Activated B cell treated with CpG ODN at 0.5 μM for 24 hours (primary cell): Measurements from ENCODE around the gene LAMC3. TPM values are rescaled to one million over a fixed set of nuclear protein-coding genes. Genes with fewer than 3 reads are reported as not detected.

Source experiments
- ATAC-seq: fragments of 200-7000 bp; cut with Tn5 transposase; one replicate; pipeline ENCODE4 v1.10.0; 2021; ENCODE audit warnings: low read depth, mild to moderate bottlenecking, moderate library complexity
- CTCF ChIA-PET: fragments of 350-600 bp; sonication (Branson Sonifier 250); formaldehyde crosslinking; loops from one replicate; lab custom pipeline; 2021; ENCODE audit warnings: antibody characterized with exemption; lab: Charles Lee
- POLR2A ChIA-PET: fragments of 350-600 bp; sonication (Branson Sonifier 250); formaldehyde crosslinking; loops from one replicate; lab custom pipeline; 2021; ENCODE audit warnings: antibody characterized with exemption; lab: Charles Lee
- DNase-seq: peaks from one replicate; pipeline ENCODE4 v3.0.0; 2022
- H3K27ac Mint-ChIP-seq: one replicate; pipeline ENCODE4 v1.8.0; 2020; ENCODE audit warnings: mixed read lengths
- H3K27me3 Mint-ChIP-seq: one replicate; pipeline ENCODE4 v1.8.0; 2021; ENCODE audit warnings: mixed read lengths
- H3K36me3 Mint-ChIP-seq: one replicate; pipeline ENCODE4 v1.8.0; 2021; ENCODE audit warnings: low read depth, mixed read lengths
- H3K4me1 Mint-ChIP-seq: one replicate; pipeline ENCODE4 v1.8.0; 2021; ENCODE audit warnings: mixed read lengths
- H3K4me3 Mint-ChIP-seq: one replicate; pipeline ENCODE4 v1.8.0; 2020; ENCODE audit warnings: mild to moderate bottlenecking, mixed read lengths
- H3K9me3 Mint-ChIP-seq: one replicate; pipeline ENCODE4 v1.8.0; 2020; ENCODE audit warnings: mixed read lengths
- intact Hi-C: fragments of 100-400 bp; cut with micrococcal nuclease; formaldehyde crosslinking; loops from one replicate; pipeline ENCODE4 v1.15.1; 2024
- total RNA-seq: library from RNA; stranded (reverse); gene quantifications from 2 replicates; pipeline ENCODE4 v1.2.3, GENCODE V29; 2022
- TF ChIP-seq, protein P1 (sequence below): fragments of 200-600 bp; IDR thresholded peaks from one replicate; pipeline ENCODE4 v1.8.0; 2022; ENCODE audit warnings: antibody characterized with exemption, mild to moderate bottlenecking

The LAMC3 gene
- total RNA-seq, 1 donor from 2014 or later, result not detected

DNA sequence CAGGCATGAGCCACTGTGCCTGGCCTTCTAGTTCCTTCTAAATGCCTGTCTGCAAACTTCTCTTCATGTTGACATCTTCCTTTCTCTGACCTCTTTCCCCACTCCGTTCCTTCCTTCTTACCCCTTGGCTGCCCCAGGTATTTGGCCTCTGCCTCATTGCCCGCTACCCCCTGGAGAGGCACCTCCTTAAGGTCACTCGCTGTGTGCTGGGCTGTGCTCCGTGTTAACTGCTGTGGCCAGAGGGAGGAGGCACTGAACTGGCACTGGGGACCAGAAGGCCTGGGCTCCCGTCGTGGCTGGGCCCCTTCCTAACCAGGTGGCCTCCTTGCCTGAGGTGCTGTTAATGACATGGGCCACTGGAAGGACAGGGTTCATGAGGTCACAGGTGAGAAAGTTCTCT lies 39.4 kb downstream of the LAMC3 start:
- Mint-ChIP-seq H3K36me3 (no peaks in the 10 kb centered on the region), H3K9me3 (no peaks in the 10 kb centered on the region), H3K4me3 (no peak overlapping the region), H3K27me3 (peaks cover 4% of the 10 kb centered on the region), H3K27ac (no peak overlapping the region), H3K4me1 (peaks cover 10% of the 10 kb centered on the region)
- intact Hi-C loops, result no loop called here
- ChIA-PET POLR2A (no interaction called here), CTCF (interaction anchor here (1.7 to 5.1 kb wide), 3 partner anchors 9 to 181 kb away, joined by 3 to 161 read pairs (median 6); no protein-coding TSS in a partner anchor)
- ATAC-seq, result no peak
- TF ChIP-seq, protein P1, sequence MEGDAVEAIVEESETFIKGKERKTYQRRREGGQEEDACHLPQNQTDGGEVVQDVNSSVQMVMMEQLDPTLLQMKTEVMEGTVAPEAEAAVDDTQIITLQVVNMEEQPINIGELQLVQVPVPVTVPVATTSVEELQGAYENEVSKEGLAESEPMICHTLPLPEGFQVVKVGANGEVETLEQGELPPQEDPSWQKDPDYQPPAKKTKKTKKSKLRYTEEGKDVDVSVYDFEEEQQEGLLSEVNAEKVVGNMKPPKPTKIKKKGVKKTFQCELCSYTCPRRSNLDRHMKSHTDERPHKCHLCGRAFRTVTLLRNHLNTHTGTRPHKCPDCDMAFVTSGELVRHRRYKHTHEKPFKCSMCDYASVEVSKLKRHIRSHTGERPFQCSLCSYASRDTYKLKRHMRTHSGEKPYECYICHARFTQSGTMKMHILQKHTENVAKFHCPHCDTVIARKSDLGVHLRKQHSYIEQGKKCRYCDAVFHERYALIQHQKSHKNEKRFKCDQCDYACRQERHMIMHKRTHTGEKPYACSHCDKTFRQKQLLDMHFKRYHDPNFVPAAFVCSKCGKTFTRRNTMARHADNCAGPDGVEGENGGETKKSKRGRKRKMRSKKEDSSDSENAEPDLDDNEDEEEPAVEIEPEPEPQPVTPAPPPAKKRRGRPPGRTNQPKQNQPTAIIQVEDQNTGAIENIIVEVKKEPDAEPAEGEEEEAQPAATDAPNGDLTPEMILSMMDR, result no peak
- DNase-seq, result no peak

DNA sequence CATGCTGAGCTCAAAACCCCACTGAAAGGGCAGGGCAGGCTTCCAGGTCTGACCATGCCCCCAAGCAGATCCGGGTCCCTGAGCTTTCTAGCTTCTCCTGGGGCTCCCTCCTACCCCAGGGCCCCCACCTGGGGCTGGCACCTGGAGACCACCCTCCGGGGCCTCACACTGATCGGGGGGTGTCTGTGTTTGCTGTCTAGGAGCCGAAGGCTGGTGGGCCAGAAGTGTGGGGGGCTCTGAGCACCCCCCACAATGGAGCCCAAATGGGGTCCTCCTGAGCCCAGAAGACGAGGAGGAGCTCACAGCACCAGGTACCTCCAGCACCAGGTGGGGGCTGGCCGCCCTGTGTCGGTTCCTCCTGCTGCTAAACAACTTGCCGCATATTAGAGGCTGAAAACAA lies 39.8 kb downstream of the LAMC3 start:
- DNase-seq (no peak), ATAC-seq (no peak)
- Mint-ChIP-seq H3K27me3 (peaks cover 4% of the 10 kb centered on the region), H3K27ac (no peak overlapping the region), H3K4me1 (peaks cover 10% of the 10 kb centered on the region), H3K4me3 (no peak overlapping the region), H3K36me3 (no peaks in the 10 kb centered on the region), H3K9me3 (no peaks in the 10 kb centered on the region)
- POLR2A ChIA-PET, result no interaction called here
- CTCF ChIA-PET, result interaction anchor here (1.7 to 5.1 kb wide), 3 partner anchors 9 to 181 kb away, joined by 3 to 161 read pairs (median 6); no protein-coding TSS in a partner anchor
- TF ChIP-seq, protein P1, result no peak
- intact Hi-C loops, result no loop called here

DNA sequence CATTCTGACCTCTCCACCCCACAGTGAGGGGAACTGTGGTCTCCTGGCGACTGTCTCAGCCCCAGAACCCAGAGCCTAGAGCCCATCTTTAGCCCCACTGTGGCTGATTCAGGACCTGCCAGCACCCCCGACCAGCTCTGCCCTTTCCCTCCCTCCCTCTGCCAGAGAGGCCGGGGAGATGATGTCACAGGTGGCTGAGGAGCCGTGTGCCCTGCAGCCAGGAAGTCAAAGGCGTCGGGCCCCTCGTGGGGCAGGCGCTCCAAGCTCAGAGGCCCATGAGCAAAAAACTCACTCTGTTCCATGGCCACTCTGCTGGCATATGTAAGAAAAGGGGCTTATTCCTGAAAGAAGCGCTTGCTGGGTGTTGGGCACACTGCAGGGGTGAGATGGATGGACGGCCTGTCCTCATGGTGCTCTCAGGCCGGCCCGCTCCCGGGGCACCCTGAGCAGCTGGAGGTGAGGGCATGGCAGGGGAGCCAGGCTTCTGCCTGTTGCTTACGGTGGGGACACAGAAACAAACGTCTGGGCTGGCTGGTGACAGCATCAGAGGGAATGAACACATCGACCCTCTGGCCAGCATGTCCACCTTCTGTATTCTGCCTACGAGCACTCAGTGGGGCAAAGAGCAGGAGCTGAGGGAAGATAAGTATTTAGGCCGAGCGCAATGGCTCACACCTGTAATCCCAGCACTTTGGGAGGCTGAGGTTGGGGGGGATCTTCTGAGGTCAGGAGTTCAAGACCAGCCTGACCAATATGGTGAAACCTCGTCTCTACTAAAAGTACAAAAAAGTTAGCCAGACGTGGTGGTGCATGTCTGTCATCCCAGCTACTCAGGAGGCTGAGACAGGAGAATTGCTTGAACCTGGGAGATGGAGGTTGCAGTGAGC lies 41.1 kb downstream of the LAMC3 start:
- POLR2A ChIA-PET, result no interaction called here
- Mint-ChIP-seq H3K4me1 (peaks cover 7% of the 10 kb centered on the region), H3K27ac (no peak overlapping the region), H3K9me3 (no peaks in the 10 kb centered on the region), H3K36me3 (no peaks in the 10 kb centered on the region), H3K27me3 (peaks cover 4% of the 10 kb centered on the region), H3K4me3 (no peak overlapping the region)
- CTCF ChIA-PET, result interaction anchor here (1.7 to 5.1 kb wide), 2 partner anchors 32 to 182 kb away, joined by 3 to 161 read pairs; no protein-coding TSS in a partner anchor
- intact Hi-C loops, result no loop called here
- TF ChIP-seq, protein P1, result no peak
- ATAC-seq (no peak), DNase-seq (no peak)

DNA sequence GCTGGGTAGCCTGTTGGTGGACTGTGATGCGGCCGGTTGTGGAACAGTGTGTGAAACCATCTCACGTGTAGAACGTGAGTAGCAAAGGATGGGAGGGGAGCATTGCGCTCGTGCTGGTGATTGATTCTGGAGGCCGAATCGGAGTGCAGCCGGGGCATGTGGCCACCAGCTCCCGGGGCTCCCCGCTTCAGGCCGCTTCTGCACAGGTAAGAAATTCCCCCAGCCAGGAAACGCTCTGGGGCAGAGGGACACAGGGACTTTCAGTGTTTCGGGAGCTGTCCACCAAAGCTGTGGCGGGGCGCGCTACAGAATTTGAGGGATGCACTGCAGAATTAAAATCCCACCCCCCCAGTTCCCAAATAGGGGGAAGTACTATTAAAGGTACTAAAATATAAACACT lies 41.9 kb downstream of the LAMC3 start:
- Mint-ChIP-seq H3K4me3 (no peak overlapping the region), H3K27me3 (peaks cover 4% of the 10 kb centered on the region), H3K36me3 (no peaks in the 10 kb centered on the region), H3K9me3 (no peaks in the 10 kb centered on the region), H3K4me1 (peaks cover 5% of the 10 kb centered on the region), H3K27ac (no peak overlapping the region)
- ChIA-PET POLR2A (no interaction called here), CTCF (no interaction called here)
- DNase-seq (no peak), ATAC-seq (no peak)
- TF ChIP-seq, protein P1, result no peak
- intact Hi-C loops, result no loop called here
